WTC11 (cell line): ENCODE results near the gene KCNK5.

Experiments used
- CTCF ChIP-seq: fragments of 200-600 bp; IDR thresholded peaks from 2 replicates; pipeline ENCODE4 v1.8.0; 2022; ENCODE audit warnings: antibody characterized with exemption
- KAT7 ChIP-seq: sonication (generic); formaldehyde crosslinking; IDR thresholded peaks from 2 replicates; pipeline ENCODE4 v1.8.1; 2023; ENCODE audit warnings: missing genetic modification reagents, mild to moderate bottlenecking, borderline replicate concordance
- NR1H2 ChIP-seq: sonication (generic); formaldehyde crosslinking; IDR thresholded peaks from 2 replicates; pipeline ENCODE4 v1.9.0; 2021; ENCODE audit warnings: mild to moderate bottlenecking, moderate library complexity, missing genetic modification reagents
- RELA ChIP-seq: sonication (generic); formaldehyde crosslinking; IDR thresholded peaks from 2 replicates; pipeline ENCODE4 v1.8.1; 2022; ENCODE audit warnings: missing genetic modification reagents, mild to moderate bottlenecking, borderline replicate concordance
- TEAD4 ChIP-seq: sonication (generic); formaldehyde crosslinking; IDR thresholded peaks from 2 replicates; pipeline ENCODE4 v1.8.0; 2022; ENCODE audit warnings: mild to moderate bottlenecking, missing genetic modification reagents
- ZNF121 ChIP-seq: sonication (generic); formaldehyde crosslinking; IDR thresholded peaks from 2 replicates; pipeline ENCODE4 v1.8.0; 2023; ENCODE audit warnings: missing genetic modification reagents
- ZNF317 ChIP-seq: sonication (generic); formaldehyde crosslinking; IDR thresholded peaks from 2 replicates; pipeline ENCODE4 v1.8.1; 2023; ENCODE audit warnings: low read depth, mild to moderate bottlenecking, moderate library complexity, missing genetic modification reagents, borderline replicate concordance
- TF ChIP-seq, protein P1 (sequence below): sonication (generic); formaldehyde crosslinking; IDR thresholded peaks from 2 replicates; pipeline ENCODE4 v1.8.1; 2023; ENCODE audit warnings: mild to moderate bottlenecking, missing genetic modification reagents, moderate library complexity
- TF ChIP-seq, protein P2 (sequence below): sonication (generic); formaldehyde crosslinking; IDR thresholded peaks from 2 replicates; pipeline ENCODE4 v1.8.1; 2022; ENCODE audit warnings: low read depth, missing genetic modification reagents, borderline replicate concordance

DNA sequence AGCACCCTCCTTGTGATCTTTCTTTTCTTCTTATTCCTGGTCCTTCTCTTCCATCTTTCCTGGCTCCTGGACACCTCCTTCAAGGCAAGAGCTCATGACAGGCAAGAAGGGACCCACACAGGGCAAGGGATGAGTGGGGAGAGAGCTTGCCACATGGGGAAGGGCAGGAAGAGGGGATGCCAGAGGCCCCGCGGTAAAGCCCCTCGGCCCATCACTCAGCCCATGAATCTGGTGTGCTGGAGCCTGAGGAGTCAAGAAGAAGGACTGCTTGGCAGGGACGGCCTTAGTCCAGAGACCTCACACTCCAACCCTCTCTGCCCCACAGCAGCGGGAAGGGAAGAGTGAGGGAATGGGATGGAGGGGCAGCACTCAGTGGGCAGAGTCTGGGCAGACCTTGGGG is 62.0 kb downstream of the KCNK5 start:
- TF ChIP-seq CTCF: no peak
- TF ChIP-seq NR1H2 (CRISPR knock-in tag): no peak
- no peak for TF ChIP-seq TEAD4 (CRISPR knock-in tag)
- TF ChIP-seq, protein P1, sequence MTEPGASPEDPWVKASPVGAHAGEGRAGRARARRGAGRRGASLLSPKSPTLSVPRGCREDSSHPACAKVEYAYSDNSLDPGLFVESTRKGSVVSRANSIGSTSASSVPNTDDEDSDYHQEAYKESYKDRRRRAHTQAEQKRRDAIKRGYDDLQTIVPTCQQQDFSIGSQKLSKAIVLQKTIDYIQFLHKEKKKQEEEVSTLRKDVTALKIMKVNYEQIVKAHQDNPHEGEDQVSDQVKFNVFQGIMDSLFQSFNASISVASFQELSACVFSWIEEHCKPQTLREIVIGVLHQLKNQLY: no peak
- no peak for TF ChIP-seq ZNF317 (CRISPR knock-in tag)
- TF ChIP-seq RELA (CRISPR knock-in tag): no peak
- no peak for TF ChIP-seq KAT7
- no peak for TF ChIP-seq ZNF121 (CRISPR knock-in tag)
- TF ChIP-seq, protein P2, sequence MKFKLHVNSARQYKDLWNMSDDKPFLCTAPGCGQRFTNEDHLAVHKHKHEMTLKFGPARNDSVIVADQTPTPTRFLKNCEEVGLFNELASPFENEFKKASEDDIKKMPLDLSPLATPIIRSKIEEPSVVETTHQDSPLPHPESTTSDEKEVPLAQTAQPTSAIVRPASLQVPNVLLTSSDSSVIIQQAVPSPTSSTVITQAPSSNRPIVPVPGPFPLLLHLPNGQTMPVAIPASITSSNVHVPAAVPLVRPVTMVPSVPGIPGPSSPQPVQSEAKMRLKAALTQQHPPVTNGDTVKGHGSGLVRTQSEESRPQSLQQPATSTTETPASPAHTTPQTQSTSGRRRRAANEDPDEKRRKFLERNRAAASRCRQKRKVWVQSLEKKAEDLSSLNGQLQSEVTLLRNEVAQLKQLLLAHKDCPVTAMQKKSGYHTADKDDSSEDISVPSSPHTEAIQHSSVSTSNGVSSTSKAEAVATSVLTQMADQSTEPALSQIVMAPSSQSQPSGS (CRISPR knock-in tag): no peak
